Tibial nerve (tissue), 4 donors: Measurements from ENCODE around the gene STK16. TPM values are rescaled to one million over a fixed set of nuclear protein-coding genes. Genes with fewer than 3 reads are reported as not detected.

Source experiments
- DNase-seq, 2 donors: peaks; one replicate each; pipeline ENCODE4 v3.0.0-alpha.2; 2019; ENCODE audit warnings: low spot score in 2 of 2
- H3K27ac ChIP-seq, 4 donors: fragments of 200-600 bp; sonication (generic) in 3 of 4; one replicate each; pipeline ENCODE4 v1.5.1; 2017 to 2019; ENCODE audit warnings: mild to moderate bottlenecking in 1 of 4
- H3K27me3 ChIP-seq, 2 donors: fragments of 200-600 bp; sonication (generic) in 1 of 2; one replicate each; pipeline versions ENCODE4 v1.5.1 to v1.6.0; 2017 to 2019
- H3K36me3 ChIP-seq, 3 donors: fragments of 200-600 bp; sonication (generic); one replicate each; pipeline ENCODE4 v1.5.1; 2018 to 2019
- H3K4me1 ChIP-seq, 4 donors: fragments of 200-600 bp; sonication (generic) in 3 of 4; one replicate each; pipeline ENCODE4 v1.5.1; 2017 to 2019
- H3K4me3 ChIP-seq, 4 donors: fragments of 200-600 bp; sonication (generic) in 3 of 4; one replicate each; pipeline ENCODE4 v1.5.1; 2017 to 2019; ENCODE audit warnings: mild to moderate bottlenecking in 1 of 4, moderate library complexity in 1 of 4
- H3K9me3 ChIP-seq, 4 donors: fragments of 200-600 bp; sonication (generic) in 3 of 4; one replicate each; pipeline ENCODE4 v1.5.1; 2017 to 2019
- EP300 ChIP-seq, 2 donors: sonication (generic); formaldehyde crosslinking; IDR thresholded peaks; one replicate each; pipeline ENCODE4 v1.6.1; 2017; ENCODE audit warnings: antibody characterized with exemption in 2 of 2, mild to moderate bottlenecking in 1 of 2
- POLR2A ChIP-seq, 2 donors: fragments of 450-650 bp; IDR thresholded peaks; one replicate each; pipeline ENCODE4 v1.6.1; 2017; ENCODE audit warnings: antibody characterized with exemption in 2 of 2, mild to moderate bottlenecking in 2 of 2, moderate library complexity in 2 of 2
- WGBS, 2 donors: methylation state at CpG; one replicate each; pipeline ENCODE4 v1.1.5; 2018; 5-methylcytosine and 5-hydroxymethylcytosine counted together
- total RNA-seq, 4 donors: library from RNA; depleted of rRNA; stranded (reverse); fragments of >200 nt; gene quantifications; one replicate each; pipeline ENCODE4 v1.1.0, GENCODE V29; 2016
- TF ChIP-seq, protein P1 (sequence below), 5 experiments: fragments of 200-600 bp in 3 of 5; fragments of 450-650 bp in 2 of 5; sonication (generic) in 3 of 5; IDR thresholded peaks; one replicate each; pipeline ENCODE4 v1.5.1; 2016 to 2019; ENCODE audit warnings: antibody characterized with exemption in 5 of 5, mild to moderate bottlenecking in 3 of 5, moderate library complexity in 2 of 5

Gene STK16
- total RNA-seq, 4 donors from 2014 or later: 9.6 to 17.7 (median 15.3) TPM

DNA sequence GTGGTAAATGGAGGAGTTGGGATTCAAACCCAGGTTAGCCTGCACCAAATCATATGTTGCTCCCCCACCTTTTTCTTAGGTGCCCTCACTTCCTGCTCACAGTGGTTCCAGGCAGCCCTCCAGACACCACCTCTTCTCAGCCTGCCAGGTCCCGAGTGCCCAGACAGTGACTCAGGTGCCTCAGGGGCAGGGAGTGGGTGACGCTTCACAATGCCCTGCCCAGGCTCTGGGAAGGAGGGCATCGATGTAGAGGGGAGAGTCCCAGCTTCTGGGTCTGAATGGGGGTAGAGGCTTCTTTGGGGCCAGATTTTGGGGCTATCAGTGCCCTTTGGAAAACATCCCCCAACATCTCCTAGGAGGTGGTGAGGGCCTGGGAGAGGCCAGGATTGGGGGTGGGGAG is 28.7 kb downstream of the STK16 start:
- Histone ChIP-seq H3K27ac (no peak overlapping the region), H3K27me3 (no peaks in the 10 kb centered on the region), H3K36me3 (no peaks in the 10 kb centered on the region), H3K4me3 (no peak overlapping the region), H3K9me3 (no peaks in the 10 kb centered on the region), H3K4me1 (peaks cover 0 to 16% (median 11%) of the 10 kb centered on the region in 4 donors)
- DNase-seq: no peak
- 83 to 84% methylated on average over 3 of the region's 3 CpGs for WGBS, 2 donors
- TF ChIP-seq EP300 (IDR thresholded peaks at IDR 0.05): no peak
- TF ChIP-seq, protein P1, sequence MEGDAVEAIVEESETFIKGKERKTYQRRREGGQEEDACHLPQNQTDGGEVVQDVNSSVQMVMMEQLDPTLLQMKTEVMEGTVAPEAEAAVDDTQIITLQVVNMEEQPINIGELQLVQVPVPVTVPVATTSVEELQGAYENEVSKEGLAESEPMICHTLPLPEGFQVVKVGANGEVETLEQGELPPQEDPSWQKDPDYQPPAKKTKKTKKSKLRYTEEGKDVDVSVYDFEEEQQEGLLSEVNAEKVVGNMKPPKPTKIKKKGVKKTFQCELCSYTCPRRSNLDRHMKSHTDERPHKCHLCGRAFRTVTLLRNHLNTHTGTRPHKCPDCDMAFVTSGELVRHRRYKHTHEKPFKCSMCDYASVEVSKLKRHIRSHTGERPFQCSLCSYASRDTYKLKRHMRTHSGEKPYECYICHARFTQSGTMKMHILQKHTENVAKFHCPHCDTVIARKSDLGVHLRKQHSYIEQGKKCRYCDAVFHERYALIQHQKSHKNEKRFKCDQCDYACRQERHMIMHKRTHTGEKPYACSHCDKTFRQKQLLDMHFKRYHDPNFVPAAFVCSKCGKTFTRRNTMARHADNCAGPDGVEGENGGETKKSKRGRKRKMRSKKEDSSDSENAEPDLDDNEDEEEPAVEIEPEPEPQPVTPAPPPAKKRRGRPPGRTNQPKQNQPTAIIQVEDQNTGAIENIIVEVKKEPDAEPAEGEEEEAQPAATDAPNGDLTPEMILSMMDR (IDR thresholded peaks at IDR 0.05): no peak
- TF ChIP-seq POLR2A (IDR thresholded peaks at IDR 0.05): no peak

DNA sequence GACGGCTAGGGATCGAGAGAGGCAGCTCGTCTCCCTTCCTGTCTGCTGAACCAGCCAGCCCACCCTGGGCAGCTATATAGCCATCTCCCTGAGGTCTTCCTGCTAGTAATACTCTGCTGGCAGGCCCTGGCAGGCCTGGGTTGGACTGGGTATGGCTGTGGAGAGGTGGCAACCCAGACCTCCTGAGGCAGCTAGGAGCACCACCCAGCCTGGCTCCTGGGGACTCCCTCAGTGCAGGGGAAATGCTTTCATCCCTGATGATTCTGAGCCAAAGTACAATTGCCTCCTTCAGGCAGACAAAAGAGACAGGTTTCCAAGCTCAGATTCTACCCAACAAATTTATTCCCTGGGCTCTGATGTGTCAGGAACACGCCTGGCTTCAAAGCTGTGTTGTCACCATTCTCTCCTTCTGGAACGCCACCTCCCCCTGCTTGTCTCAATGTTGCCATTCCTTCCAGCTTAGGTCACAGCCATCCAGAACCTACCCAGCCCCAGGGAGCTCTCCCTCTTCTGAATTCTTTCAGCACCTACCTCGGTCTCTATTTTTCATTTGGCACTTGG is 29.2 kb downstream of the STK16 start:
- Histone ChIP-seq H3K9me3 (no peaks in the 10 kb centered on the region), H3K27me3 (no peaks in the 10 kb centered on the region), H3K4me3 (no peak overlapping the region), H3K36me3 (no peaks in the 10 kb centered on the region), H3K27ac (no peak overlapping the region), H3K4me1 (peaks cover 0 to 16% (median 11%) of the 10 kb centered on the region in 4 donors)
- 13 to 48% methylated on average over 3 to 6 of the region's 6 CpGs for WGBS, 2 donors
- TF ChIP-seq POLR2A (IDR thresholded peaks at IDR 0.05): no peak
- no peak for TF ChIP-seq EP300 (IDR thresholded peaks at IDR 0.05)
- TF ChIP-seq, protein P1 (IDR thresholded peaks at IDR 0.05): no peak
- DNase-seq: no peak

DNA sequence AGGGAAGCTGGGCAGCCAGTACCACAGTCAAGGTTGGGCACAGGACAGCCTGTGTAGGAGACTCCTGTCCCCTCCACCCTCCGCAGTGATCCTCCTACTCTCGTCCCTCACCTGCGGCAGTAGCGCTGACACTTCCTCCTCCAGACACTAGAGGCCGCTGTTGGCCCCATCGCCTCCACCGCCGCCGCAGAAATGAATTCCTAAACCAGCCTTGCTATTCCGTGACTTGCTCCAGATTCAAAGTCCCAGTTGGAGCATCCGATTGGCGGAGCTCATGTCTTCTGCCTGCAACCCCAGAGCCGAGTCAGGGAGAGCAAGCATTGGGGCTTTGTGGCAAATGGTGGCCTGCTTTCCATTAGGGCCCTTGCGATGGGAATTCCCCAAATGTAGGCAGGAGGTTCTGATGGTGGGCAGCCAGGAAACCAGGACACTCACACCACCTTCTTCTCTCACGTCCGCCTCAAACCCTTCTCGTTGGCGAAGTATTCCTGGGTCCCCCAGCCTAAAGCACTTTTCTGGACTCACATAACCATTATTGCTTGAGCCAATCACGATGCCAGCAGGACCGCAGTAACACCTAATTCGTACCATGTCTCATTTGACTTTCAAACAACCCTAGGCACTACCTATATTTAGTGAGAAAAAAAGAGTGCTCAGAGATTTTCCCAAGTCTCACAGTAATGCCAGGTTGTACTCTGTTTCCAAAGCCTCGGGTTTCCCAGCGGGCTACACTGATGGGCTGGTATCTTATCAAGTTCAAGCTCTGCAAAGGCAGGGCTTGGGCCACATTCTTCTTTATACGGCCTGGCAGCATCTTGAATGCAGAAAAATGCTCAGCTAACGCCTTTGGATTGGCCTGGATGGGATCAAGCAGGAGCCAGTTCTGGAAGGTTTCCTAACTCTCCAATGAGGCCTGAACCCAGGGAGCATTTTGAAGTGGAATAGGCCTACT is 32.7 kb downstream of the STK16 start:
- H3K4me3 ChIP-seq: peak overlapping the region in 2 of 4 donors; percentile 6 to 22
- 20 to 28% methylated on average over 25 of the region's 25 CpGs for WGBS, 2 donors
- TF ChIP-seq EP300 (IDR thresholded peaks at IDR 0.05) (peak in 1 of 2 donors; percentile 73), POLR2A (IDR thresholded peaks at IDR 0.05) (no peak)
- TF ChIP-seq, protein P1 (IDR thresholded peaks at IDR 0.05): peak; percentile 95 to 99 (median 97)
- peaks cover 0 to 47% (median 26%) of the 10 kb centered on the region in 4 donors for H3K4me1 ChIP-seq
- H3K27ac ChIP-seq: peak overlapping the region; percentile 94 to 100 (median 100)
- H3K9me3 ChIP-seq: no peaks in the 10 kb centered on the region
- DNase-seq: peak; percentile 65 to 81
- peaks cover 0 to 26% (median 0%) of the 10 kb centered on the region in 3 donors for H3K36me3 ChIP-seq
- no peaks in the 10 kb centered on the region for H3K27me3 ChIP-seq

DNA sequence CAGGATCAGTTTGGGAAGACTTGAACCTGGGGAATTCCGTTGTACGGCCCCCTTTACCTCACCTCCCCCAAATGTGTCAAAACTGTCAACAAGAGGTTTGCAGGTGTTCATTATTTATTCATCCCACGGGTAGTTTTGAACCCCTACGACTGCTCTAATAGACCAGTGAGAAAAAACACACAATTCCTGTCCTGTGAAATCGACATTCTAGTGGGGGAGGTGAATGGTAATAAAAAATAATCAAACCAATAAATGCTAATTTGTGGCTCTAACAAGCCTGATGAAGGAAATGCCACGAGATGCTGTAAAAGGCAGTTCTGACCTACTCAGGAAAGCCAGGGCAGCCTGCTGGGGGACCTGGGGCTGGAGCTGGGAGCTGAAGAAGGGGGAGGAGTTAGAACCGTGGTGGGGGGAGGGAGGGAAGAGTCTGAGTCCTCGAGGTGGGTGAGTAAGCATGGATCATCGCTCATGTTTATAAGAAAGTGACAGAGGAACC is 33.4 kb downstream of the STK16 start:
- H3K27ac ChIP-seq: peak overlapping the region; percentile 94 to 100 (median 100)
- H3K9me3 ChIP-seq: no peaks in the 10 kb centered on the region
- TF ChIP-seq, protein P1 (IDR thresholded peaks at IDR 0.05): no peak
- TF ChIP-seq EP300 (IDR thresholded peaks at IDR 0.05) (no peak), POLR2A (IDR thresholded peaks at IDR 0.05) (no peak)
- H3K4me1 ChIP-seq: peaks cover 0 to 55% (median 28%) of the 10 kb centered on the region in 4 donors
- H3K36me3 ChIP-seq: peaks cover 0 to 33% (median 0%) of the 10 kb centered on the region in 3 donors
- H3K4me3 ChIP-seq: peak overlapping the region; percentile 6 to 95 (median 75)
- no peaks in the 10 kb centered on the region for H3K27me3 ChIP-seq
- DNase-seq: no peak
- WGBS, 2 donors: 10 to 19% methylated on average over 9 of the region's 9 CpGs
